ENCODE data around the gene NCKAP5. TPM values are rescaled to one million over a fixed set of nuclear protein-coding genes. Genes with fewer than 3 reads are reported as not detected.

NCKAP5 gene
- total and polyA plus RNA-seq, 9 donors = 0.80 to 2.7 (median 2.2) TPM

GRCh38 chr2:132761437-132761836 lies 806.8 kb downstream of the NCKAP5 start:
- H3K4me3 ChIP-seq = no peak overlapping the region
- H3K4me1 ChIP-seq (ENCODE audit: insufficient read depth) = no peaks in the 10 kb centered on the region
- no peak overlapping the region for H3K27ac ChIP-seq
- TF ChIP-seq POLR2A (IDR thresholded peaks at IDR 0.05) (no peak), EP300 (IDR thresholded peaks at IDR 0.05) (no peak), CTCF (IDR thresholded peaks at IDR 0.05) (no peak)
- H3K9me3 ChIP-seq = no peaks in the 10 kb centered on the region
- H3K27me3 ChIP-seq = no peaks in the 10 kb centered on the region
- WGBS, 3 donors = 87 to 98% (median 96%) methylated on average over 1 of the region's 1 CpG
- no peak for DNase-seq
- no peaks in the 10 kb centered on the region for H3K36me3 ChIP-seq
- intact Hi-C loops (cut with DNase I) = no loop called here

GRCh38 chr2:132760971-132761370 lies 807.3 kb downstream of the NCKAP5 start:
- intact Hi-C loops (cut with DNase I) = no loop called here
- Histone ChIP-seq H3K9me3 (no peaks in the 10 kb centered on the region), H3K36me3 (no peaks in the 10 kb centered on the region), H3K27me3 (no peaks in the 10 kb centered on the region), H3K27ac (no peak overlapping the region), H3K4me1 (ENCODE audit: insufficient read depth) (no peaks in the 10 kb centered on the region), H3K4me3 (no peak overlapping the region)
- no peak for TF ChIP-seq CTCF (IDR thresholded peaks at IDR 0.05)
- TF ChIP-seq POLR2A (IDR thresholded peaks at IDR 0.05) = no peak
- TF ChIP-seq EP300 (IDR thresholded peaks at IDR 0.05) = no peak
- DNase-seq = no peak
- WGBS, 3 donors = 41 to 51% (median 46%) methylated on average over 4 of the region's 4 CpGs

- Histone ChIP-seq H3K9me3 (no peaks in the 10 kb centered on the region), H3K4me1 (ENCODE audit: insufficient read depth) (no peaks in the 10 kb centered on the region), H3K27me3 (no peaks in the 10 kb centered on the region), H3K4me3 (no peak overlapping the region), H3K27ac (no peak overlapping the region), H3K36me3 (no peaks in the 10 kb centered on the region)
- TF ChIP-seq CTCF (IDR thresholded peaks at IDR 0.05) = no peak
- TF ChIP-seq POLR2A (IDR thresholded peaks at IDR 0.05) = no peak
- no peak for TF ChIP-seq EP300 (IDR thresholded peaks at IDR 0.05)
- intact Hi-C loops (cut with DNase I) = no loop called here
- no peak for DNase-seq
Measured at GRCh38 chr2:132760405-132760804, 807.9 kb downstream of the NCKAP5 start.

- no peak for DNase-seq
- Histone ChIP-seq H3K4me3 (no peak overlapping the region), H3K36me3 (no peaks in the 10 kb centered on the region), H3K4me1 (ENCODE audit: insufficient read depth) (no peaks in the 10 kb centered on the region), H3K27ac (no peak overlapping the region), H3K9me3 (no peaks in the 10 kb centered on the region), H3K27me3 (no peaks in the 10 kb centered on the region)
- intact Hi-C loops (cut with DNase I) = no loop called here
- TF ChIP-seq CTCF (IDR thresholded peaks at IDR 0.05) = no peak
- TF ChIP-seq POLR2A (IDR thresholded peaks at IDR 0.05) = no peak
- TF ChIP-seq EP300 (IDR thresholded peaks at IDR 0.05) = no peak
Measured at GRCh38 chr2:132758995-132759394, 809.3 kb downstream of the NCKAP5 start.

GRCh38 chr2:132757676-132758075 lies 810.6 kb downstream of the NCKAP5 start:
- Histone ChIP-seq H3K9me3 (no peaks in the 10 kb centered on the region), H3K4me3 (no peak overlapping the region), H3K27me3 (no peaks in the 10 kb centered on the region), H3K27ac (no peak overlapping the region), H3K4me1 (ENCODE audit: insufficient read depth) (no peaks in the 10 kb centered on the region), H3K36me3 (no peaks in the 10 kb centered on the region)
- WGBS, 3 donors = 63 to 69% (median 65%) methylated on average over 3 of the region's 3 CpGs
- TF ChIP-seq POLR2A (IDR thresholded peaks at IDR 0.05) = no peak
- TF ChIP-seq CTCF (IDR thresholded peaks at IDR 0.05) = no peak
- no peak for TF ChIP-seq EP300 (IDR thresholded peaks at IDR 0.05)
- intact Hi-C loops (cut with DNase I) = no loop called here
- DNase-seq = no peak

Measured in ovary (tissue), 9 donors.